LNCAP (cell line): ENCODE measurements around the gene AKIP1.

Experiments used
- TF ChIP-seq, protein P1 (sequence below): fragments of 450-650 bp; IDR thresholded peaks from 2 replicates; pipeline ENCODE4 v1.5.1; 2017; ENCODE audit warnings: mild to moderate bottlenecking

AKIP1 gene

GRCh38 chr11:8934742-8935488 lies 23.9 kb downstream of the AKIP1 start:
- TF ChIP-seq, protein P1, sequence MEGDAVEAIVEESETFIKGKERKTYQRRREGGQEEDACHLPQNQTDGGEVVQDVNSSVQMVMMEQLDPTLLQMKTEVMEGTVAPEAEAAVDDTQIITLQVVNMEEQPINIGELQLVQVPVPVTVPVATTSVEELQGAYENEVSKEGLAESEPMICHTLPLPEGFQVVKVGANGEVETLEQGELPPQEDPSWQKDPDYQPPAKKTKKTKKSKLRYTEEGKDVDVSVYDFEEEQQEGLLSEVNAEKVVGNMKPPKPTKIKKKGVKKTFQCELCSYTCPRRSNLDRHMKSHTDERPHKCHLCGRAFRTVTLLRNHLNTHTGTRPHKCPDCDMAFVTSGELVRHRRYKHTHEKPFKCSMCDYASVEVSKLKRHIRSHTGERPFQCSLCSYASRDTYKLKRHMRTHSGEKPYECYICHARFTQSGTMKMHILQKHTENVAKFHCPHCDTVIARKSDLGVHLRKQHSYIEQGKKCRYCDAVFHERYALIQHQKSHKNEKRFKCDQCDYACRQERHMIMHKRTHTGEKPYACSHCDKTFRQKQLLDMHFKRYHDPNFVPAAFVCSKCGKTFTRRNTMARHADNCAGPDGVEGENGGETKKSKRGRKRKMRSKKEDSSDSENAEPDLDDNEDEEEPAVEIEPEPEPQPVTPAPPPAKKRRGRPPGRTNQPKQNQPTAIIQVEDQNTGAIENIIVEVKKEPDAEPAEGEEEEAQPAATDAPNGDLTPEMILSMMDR = no peak

- TF ChIP-seq, protein P1 = no peak
Observed at GRCh38 chr11:8937159-8937558, 26.2 kb downstream of the AKIP1 start.

GRCh38 chr11:8937659-8938058 lies 26.7 kb downstream of the AKIP1 start:
- TF ChIP-seq, protein P1 = no peak

DNA sequence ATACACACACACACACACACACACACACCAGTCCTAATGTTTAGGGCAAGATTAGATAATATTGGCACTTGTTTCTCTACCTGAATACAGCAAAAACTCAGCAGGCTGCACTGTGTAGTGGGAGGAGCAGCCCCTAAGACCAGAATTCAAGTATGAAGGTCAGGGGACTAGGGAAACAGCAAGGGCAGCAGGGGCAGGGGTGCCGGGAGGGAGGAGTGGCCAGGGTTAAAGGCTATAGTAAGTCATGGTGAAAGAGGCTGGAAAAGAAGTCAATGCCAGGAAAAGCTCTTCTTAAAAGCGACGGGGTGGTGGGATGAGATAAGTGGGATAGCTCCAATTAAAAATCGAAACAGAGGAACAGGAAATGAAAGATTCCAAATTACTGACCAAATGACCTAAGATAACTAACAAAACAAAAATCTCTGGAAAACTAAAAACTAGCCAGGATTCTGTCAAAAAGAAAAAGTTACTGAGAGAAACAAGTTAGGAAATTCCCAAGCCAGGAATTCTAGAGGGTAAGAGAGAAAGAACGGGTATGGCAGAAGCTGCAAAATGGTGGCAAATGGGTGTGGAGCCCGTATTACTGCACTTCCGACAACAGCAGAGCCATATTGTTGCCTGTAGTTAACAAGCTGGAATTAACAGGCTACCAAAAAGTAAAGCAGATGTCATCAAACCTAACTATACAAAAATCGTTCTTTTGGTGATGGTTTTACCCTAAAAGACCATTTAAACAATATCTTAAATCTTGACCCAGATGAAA lies 30.5 kb downstream of the AKIP1 start:
- TF ChIP-seq, protein P1 = no peak

DNA sequence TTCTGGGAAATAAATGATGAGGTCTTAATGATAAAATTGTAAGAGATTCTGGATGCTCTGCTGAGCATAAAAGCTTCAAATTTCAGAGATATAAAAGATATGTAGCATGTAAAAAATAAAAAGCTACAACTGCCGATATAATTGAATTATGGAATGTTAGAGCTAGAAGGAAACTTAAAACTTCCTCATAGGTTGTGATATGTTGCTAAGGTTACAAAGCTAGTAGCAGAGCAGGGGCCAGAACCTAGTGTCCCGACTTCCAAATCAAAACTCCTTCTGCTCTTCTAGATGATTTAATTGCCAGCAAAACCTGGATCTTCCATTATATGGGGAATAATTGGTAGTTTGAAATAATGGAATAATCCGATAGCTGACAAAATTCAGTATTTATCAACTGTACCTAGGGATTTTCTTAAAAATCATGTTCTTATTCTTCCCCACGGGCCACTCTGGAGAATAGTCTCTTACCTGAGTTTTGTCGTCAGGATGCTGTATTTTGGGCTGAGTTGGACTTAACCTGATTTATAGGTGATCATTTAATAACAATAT lies 31.6 kb downstream of the AKIP1 start, which contains the start of gene ASCL3:
TSS of gene ASCL3 (minus strand) at position 499 of the 549 bp plus-strand sequence. CDS start 4,855 bp downstream, outside the sequence.
- TF ChIP-seq, protein P1 = no peak

DNA sequence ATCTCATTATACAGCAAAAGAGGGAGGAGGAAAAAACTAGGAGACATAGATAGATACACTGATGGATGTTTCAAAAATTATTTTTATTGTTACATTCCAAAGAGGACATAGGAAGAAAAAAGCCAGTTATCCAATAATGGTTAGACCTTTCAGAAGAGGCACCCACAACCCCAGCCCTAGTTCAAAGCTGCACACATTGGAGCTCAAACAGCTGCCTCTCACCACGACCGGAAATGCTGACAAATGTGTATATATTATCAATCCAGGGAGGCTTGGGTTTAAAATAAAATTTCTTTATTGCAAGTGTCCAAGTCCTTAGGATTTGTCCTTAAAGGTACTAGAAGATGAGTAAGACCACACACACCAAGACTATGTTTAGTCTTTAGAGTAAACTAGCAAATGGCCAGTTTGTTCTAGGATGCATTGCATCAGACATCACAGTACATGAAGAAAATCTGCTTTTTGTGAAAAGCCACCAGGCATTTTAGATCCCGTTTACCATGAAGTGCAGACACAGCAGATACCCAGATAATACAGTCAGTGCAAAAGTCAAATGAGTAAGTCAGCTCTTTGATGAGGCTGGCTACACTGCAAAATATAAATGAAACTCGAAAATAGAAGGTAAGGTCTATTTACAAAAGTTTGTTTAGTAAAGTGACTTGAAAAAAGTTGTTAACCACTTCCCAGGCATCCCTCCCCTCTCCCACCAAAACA lies 36.4 kb downstream of the AKIP1 start:
- TF ChIP-seq, protein P1 = no peak

DNA sequence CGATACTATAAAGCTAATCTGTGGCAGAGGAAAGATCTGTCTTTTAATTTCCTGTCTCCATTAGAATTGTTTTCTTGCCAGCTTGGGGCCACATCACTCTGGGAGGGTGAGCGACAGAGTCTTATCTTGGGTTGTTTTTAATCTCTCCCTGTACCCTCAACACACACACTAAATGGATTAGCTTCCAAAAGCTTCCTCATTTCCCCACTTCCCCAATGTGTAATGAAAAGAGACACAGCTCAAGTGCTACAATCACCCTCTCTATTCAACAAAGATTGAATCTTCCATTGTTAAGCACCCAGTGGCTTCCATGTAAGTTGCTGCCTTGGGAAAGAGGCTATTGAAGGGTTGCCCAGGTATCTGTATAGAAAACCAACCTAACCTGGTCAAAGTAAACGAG lies 37.9 kb downstream of the AKIP1 start:
- TF ChIP-seq, protein P1 = no peak
